Upper lobe of left lung (tissue), 4 donors: ENCODE data around the gene ARHGAP24.

Source experiments
- POLR2A ChIP-seq, 4 donors: fragments of 450-650 bp; IDR thresholded peaks; one replicate each; pipeline ENCODE4 v1.5.1; 2016 to 2017; ENCODE audit warnings: antibody characterized with exemption in 4 of 4, mild to moderate bottlenecking in 2 of 4
- POLR2AphosphoS5 ChIP-seq, 2 donors: sonication (generic); formaldehyde crosslinking; IDR thresholded peaks; one replicate each; pipeline ENCODE4 v1.5.1; 2017; ENCODE audit warnings: antibody characterized with exemption in 2 of 2
- TF ChIP-seq, protein P1 (sequence below), 6 experiments: fragments of 450-650 bp in 4 of 6; fragments of 200-600 bp in 2 of 6; sonication (generic) in 2 of 6; IDR thresholded peaks; one replicate each; pipeline ENCODE4 v1.5.1; 2016 to 2019; ENCODE audit warnings: antibody characterized with exemption in 6 of 6

DNA sequence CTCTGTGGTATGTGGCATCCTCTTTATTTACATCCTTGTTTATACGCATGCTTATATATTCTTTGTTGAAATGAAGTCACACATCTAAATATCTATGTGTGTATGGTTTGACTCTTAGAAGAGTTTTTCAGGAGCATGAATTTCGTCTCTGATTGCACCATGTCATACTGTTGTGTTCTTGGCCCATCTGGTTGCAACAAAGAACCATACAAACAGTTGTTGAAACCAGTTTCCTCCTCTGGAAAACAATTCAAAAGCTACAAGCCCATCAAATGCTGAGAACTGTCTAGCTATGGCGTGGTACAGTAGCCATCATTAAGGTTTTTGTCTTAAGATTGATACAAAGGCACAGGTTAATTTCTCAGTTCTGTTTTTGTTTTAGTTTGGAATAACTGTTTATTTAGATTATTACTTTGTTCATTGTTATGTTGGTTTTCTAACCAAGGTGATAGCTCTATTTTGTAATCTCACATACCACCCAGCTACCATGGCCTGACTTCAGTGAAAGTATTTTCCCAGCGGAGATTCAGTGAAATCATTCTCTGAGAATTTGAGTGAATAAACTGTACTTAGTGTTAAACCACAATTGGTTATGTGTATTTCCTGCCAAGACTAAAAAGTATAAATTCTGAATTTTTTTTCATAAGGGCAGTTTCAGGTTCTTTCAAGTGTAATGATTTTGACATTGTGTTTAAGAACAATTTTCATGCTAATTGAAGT, 91.0 kb downstream of the ARHGAP24 start:
- TF ChIP-seq, protein P1, sequence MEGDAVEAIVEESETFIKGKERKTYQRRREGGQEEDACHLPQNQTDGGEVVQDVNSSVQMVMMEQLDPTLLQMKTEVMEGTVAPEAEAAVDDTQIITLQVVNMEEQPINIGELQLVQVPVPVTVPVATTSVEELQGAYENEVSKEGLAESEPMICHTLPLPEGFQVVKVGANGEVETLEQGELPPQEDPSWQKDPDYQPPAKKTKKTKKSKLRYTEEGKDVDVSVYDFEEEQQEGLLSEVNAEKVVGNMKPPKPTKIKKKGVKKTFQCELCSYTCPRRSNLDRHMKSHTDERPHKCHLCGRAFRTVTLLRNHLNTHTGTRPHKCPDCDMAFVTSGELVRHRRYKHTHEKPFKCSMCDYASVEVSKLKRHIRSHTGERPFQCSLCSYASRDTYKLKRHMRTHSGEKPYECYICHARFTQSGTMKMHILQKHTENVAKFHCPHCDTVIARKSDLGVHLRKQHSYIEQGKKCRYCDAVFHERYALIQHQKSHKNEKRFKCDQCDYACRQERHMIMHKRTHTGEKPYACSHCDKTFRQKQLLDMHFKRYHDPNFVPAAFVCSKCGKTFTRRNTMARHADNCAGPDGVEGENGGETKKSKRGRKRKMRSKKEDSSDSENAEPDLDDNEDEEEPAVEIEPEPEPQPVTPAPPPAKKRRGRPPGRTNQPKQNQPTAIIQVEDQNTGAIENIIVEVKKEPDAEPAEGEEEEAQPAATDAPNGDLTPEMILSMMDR (IDR thresholded peaks at IDR 0.05), result no peak
- TF ChIP-seq POLR2AphosphoS5 (IDR thresholded peaks at IDR 0.05), result no peak
- TF ChIP-seq POLR2A (IDR thresholded peaks at IDR 0.05), result no peak
